ENCODE data around the gene OR2A2. TPM values are rescaled to one million over a fixed set of nuclear protein-coding genes. Genes with fewer than 3 reads are reported as not detected.
"Not testable (repeated sequence)": the region's sequence is repeated elsewhere in the genome, so short reads cannot be mapped to it uniquely, and the experiment has no call there.

Gene OR2A2
- total and polyA plus RNA-seq, 2 donors = not detected

DNA sequence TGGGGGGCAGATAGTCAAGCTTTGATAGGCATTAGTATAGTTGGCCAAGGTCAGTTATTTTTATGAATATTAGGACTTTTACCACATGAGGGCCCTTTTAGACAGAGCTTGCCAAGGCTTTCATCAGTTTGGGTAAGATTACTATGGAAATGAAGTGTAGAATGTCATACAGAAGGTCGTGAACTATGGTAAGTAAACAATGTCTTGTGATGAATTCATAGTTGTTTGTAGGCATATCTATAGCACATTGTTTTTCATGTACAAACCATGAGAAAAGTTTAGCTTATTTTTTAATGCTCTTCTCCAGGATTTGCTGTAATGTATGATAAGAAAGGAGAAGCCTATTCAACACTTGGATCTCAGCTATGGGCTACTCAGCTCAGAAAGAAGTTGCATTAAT is 4.3 kb downstream of the OR2A2 start:
- H3K4me3 ChIP-seq (ENCODE audit: low read depth, low read length) = no peak overlapping the region
- 32% methylated on average over 1 of the region's 1 CpG for WGBS
- DNase-seq (ENCODE audit: extremely low spot score) = no peak
- no peaks in the 10 kb centered on the region for H3K36me3 ChIP-seq (ENCODE audit: insufficient read depth)
- no peaks in the 10 kb centered on the region for H3K4me1 ChIP-seq (ENCODE audit: insufficient read depth)
- H3K27ac ChIP-seq (ENCODE audit: low read depth) = no peak overlapping the region

DNA sequence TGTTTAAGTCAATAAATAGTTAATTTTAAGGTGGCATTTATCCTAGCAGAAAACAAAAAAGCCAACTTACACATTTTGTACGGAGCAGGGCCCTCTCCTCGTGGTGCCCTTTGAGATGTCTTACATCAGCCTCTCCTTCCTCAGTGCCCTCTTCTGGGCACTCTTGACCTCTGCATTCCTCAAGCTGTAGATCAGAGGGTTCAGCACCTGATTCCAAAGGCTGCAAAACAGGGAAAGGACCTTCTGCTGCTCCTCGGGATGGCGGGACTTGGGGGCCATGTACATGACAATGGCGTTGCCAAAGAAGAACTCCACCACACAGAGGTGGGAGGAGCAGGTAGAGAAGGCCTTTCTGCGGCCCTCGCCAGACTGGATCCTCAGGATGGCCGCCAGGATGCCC is 9.0 kb downstream of the OR2A2 start:
- no peaks in the 10 kb centered on the region for H3K4me1 ChIP-seq (ENCODE audit: insufficient read depth)
- H3K4me3 ChIP-seq (ENCODE audit: low read depth, low read length) = no peak overlapping the region
- DNase-seq (ENCODE audit: extremely low spot score) = no peak
- 79% methylated on average over 8 of the region's 8 CpGs for WGBS
- H3K27ac ChIP-seq (ENCODE audit: low read depth) = no peak overlapping the region
- no peaks in the 10 kb centered on the region for H3K36me3 ChIP-seq (ENCODE audit: insufficient read depth)

DNA sequence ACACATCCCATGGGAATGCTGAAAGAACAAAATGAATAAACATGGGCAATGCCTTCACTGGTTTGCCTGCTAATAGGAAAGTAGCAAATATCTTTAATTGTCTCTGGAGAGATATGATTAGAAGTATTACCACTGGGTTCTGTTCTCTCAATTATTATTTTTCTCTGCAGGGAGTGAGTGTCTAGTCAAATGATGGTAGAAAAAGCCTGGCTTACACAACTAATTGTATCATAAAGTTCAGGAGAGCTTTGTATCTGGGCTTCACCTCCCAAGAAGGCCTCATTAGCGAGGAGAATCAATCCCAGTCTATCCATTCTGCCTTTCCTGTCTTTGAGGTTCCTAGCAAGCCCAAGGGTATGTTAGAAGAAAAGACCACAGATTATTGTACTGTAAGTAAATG is 13.5 kb downstream of the OR2A2 start, which contains the start of gene OR2A14:
TSS of gene OR2A14 (plus strand) at position 301 of the 400 bp plus-strand sequence. CDS start 5,937 bp downstream, outside the sequence.
- Histone ChIP-seq H3K4me1 (ENCODE audit: insufficient read depth) (no peaks in the 10 kb centered on the region), H3K36me3 (ENCODE audit: insufficient read depth) (no peaks in the 10 kb centered on the region), H3K27ac (ENCODE audit: low read depth) (no peak within 1 kb of the TSS), H3K4me3 (ENCODE audit: low read depth, low read length) (no peak within 1 kb of the TSS)
- no peak for DNase-seq (ENCODE audit: extremely low spot score)
- WGBS = 84% methylated on average over 1 of the region's 1 CpG

DNA sequence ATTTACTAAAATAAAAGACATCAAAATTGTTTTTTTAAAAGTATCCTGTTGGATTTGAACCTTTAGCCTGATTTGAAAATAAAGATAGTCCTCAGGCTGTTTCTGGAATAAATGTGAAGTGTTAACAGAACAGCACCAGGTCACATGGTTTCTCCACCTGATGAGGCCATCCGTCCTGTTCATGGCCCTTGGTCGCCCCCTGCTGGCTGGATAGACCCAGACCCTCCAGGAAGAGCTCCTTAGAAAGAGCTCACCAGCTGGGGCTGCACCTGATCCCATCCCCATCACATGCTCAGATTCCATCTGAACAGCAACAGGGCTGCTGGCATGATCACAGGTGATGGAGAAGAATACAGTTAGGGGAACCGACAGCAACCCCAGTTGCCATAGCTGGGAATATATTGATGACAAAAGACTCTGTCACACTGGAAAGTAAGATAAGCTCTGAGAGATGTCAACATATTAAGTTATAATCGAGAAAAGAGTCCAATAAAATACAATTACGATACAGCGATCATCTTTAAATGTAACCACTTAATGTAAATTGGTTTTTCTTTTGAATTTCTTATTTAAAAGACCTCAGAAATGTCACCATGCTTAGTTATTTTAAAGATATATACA is 18.4 kb downstream of the OR2A2 start:
- DNase-seq (ENCODE audit: extremely low spot score) = no peak
- H3K36me3 ChIP-seq (ENCODE audit: insufficient read depth) = no peaks in the 10 kb centered on the region
- H3K4me1 ChIP-seq (ENCODE audit: insufficient read depth) = no peaks in the 10 kb centered on the region
- no peak overlapping the region for H3K4me3 ChIP-seq (ENCODE audit: low read depth, low read length)
- H3K27ac ChIP-seq (ENCODE audit: low read depth) = no peak overlapping the region
- 39% methylated on average over 6 of the region's 6 CpGs for WGBS

DNA sequence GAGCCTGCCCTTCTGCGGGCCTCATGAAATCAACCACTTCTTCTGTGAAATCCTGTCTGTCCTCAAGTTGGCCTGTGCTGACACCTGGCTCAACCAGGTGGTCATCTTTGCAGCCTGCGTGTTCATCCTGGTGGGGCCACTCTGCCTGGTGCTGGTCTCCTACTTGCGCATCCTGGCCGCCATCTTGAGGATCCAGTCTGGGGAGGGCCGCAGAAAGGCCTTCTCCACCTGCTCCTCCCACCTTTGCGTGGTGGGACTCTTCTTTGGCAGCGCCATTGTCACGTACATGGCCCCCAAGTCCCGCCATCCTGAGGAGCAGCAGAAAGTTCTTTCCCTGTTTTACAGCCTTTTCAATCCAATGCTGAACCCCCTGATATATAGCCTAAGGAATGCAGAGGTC is 20.2 kb downstream of the OR2A2 start:
- WGBS = 93% methylated on average over 9 of the region's 9 CpGs
- H3K4me1 ChIP-seq (ENCODE audit: insufficient read depth); H3K27ac ChIP-seq (ENCODE audit: low read depth); DNase-seq (ENCODE audit: extremely low spot score); H3K4me3 ChIP-seq (ENCODE audit: low read depth, low read length); H3K36me3 ChIP-seq (ENCODE audit: insufficient read depth): not testable (repeated sequence)

DNA sequence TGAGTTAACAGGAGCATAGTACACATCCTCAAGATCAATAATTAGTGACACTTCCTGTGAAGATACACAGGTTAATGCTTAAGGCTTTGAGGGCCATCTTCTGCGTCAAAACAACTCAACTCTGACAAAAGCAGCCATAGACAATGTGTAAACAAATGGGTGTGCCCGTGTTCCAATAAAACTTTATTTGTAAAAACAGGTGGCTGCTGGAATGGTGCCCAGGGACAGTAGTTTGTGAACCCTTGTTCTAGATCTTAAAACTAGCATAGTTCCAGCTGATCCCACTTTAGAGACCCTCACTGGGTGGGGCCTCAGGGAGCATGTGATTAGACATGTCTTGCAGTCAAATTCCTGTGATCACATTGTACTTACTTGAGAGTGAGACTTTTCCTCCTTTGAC is 21.3 kb downstream of the OR2A2 start:
- H3K36me3 ChIP-seq (ENCODE audit: insufficient read depth) = no peaks in the 10 kb centered on the region
- WGBS = 74% methylated on average over 2 of the region's 2 CpGs
- DNase-seq (ENCODE audit: extremely low spot score) = no peak
- no peak overlapping the region for H3K4me3 ChIP-seq (ENCODE audit: low read depth, low read length)
- H3K4me1 ChIP-seq (ENCODE audit: insufficient read depth) = no peaks in the 10 kb centered on the region
- H3K27ac ChIP-seq (ENCODE audit: low read depth) = no peak overlapping the region

DNA sequence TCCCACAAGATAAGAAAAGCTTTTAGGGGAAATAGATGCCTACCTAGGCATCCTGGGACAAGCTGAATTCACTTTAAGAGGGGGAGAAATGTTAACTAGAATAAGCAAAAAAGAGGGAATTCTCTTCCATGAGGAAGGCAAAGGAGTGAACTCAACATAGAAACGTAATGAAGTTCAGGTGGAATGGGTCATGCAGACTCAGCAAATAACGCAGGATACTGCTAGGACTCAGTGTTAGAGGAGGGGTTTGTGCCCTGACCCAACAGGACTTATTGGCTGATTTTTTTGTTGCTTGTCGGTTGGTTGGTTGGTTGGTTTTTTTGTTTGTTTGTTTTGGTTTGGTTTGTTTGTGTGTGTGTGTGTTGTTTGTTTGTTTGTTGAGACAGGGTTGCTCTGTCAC is 22.9 kb downstream of the OR2A2 start:
- Histone ChIP-seq H3K4me1 (ENCODE audit: insufficient read depth) (no peaks in the 10 kb centered on the region), H3K4me3 (ENCODE audit: low read depth, low read length) (no peak overlapping the region), H3K36me3 (ENCODE audit: insufficient read depth) (no peaks in the 10 kb centered on the region), H3K27ac (ENCODE audit: low read depth) (no peak overlapping the region)
- DNase-seq (ENCODE audit: extremely low spot score) = no peak
- WGBS = 79% methylated on average over 3 of the region's 3 CpGs

DNA sequence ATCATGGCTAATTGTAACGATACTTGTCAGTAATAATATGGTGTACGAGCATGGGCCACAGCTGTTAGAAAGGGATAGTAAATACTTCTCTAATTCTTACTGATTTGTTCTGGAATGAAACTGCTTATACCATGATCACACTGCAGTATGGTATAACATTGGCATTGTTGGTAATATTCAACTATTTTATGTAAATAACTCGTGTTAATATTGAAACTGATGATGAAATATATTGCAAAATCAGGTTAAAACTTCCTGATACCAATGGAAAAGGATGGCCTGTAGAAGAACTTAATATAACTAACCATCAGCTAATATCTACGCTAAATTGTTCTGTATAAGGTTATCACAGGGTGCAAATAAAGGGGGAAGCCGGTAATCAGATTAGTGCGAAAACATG is 23.9 kb downstream of the OR2A2 start:
- Histone ChIP-seq H3K4me3 (ENCODE audit: low read depth, low read length) (no peak overlapping the region), H3K4me1 (ENCODE audit: insufficient read depth) (no peaks in the 10 kb centered on the region), H3K27ac (ENCODE audit: low read depth) (no peak overlapping the region), H3K36me3 (ENCODE audit: insufficient read depth) (no peaks in the 10 kb centered on the region)
- no peak for DNase-seq (ENCODE audit: extremely low spot score)
- WGBS = 86% methylated on average over 6 of the region's 6 CpGs

DNA sequence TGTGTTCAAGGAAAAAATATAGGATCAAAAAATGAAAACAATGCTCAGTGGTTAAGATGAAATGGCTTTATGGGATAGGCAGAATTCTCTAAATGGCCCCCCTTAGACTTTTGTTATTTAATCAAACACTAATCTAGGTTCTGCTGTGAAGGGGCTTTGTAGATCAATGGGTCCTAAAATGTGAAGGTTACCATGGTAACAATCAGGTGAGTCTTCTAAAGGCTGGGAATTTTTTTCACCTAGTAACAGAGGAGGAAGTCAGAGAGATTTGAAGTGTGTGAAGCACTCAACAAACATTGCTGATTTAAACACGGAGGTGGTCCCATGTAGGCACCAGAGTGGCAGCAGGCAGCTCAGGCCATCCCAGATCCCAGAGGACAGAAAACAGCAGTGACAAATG is 24.7 kb downstream of the OR2A2 start:
- Histone ChIP-seq H3K4me1 (ENCODE audit: insufficient read depth) (no peaks in the 10 kb centered on the region), H3K4me3 (ENCODE audit: low read depth, low read length) (no peak overlapping the region), H3K36me3 (ENCODE audit: insufficient read depth) (no peaks in the 10 kb centered on the region), H3K27ac (ENCODE audit: low read depth) (no peak overlapping the region)
- no peak for DNase-seq (ENCODE audit: extremely low spot score)
- 84% methylated on average over 1 of the region's 1 CpG for WGBS

DNA sequence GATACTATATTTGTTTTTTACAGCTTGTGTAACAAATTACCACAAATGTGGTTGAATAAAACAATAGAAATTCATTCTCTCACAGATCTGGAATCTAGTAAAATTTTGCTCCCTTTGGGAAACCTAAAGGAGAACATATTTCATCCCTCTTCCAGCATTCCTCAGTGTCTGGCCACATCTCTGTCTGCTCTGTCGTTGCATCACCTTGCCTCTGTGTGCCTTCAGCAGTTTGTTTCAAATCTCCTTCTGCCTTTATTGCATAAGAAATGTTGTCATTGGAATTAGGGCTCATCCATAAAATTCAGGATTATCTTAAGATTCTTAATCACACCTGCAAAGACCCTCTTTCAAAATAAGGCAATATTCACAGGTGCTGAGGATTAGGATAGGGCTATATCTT is 28.1 kb downstream of the OR2A2 start:
- Histone ChIP-seq H3K4me3 (ENCODE audit: low read depth, low read length) (no peak overlapping the region), H3K4me1 (ENCODE audit: insufficient read depth) (no peaks in the 10 kb centered on the region), H3K27ac (ENCODE audit: low read depth) (no peak overlapping the region), H3K36me3 (ENCODE audit: insufficient read depth) (no peaks in the 10 kb centered on the region)
- 55% methylated on average over 1 of the region's 1 CpG for WGBS
- DNase-seq (ENCODE audit: extremely low spot score) = no peak

DNA sequence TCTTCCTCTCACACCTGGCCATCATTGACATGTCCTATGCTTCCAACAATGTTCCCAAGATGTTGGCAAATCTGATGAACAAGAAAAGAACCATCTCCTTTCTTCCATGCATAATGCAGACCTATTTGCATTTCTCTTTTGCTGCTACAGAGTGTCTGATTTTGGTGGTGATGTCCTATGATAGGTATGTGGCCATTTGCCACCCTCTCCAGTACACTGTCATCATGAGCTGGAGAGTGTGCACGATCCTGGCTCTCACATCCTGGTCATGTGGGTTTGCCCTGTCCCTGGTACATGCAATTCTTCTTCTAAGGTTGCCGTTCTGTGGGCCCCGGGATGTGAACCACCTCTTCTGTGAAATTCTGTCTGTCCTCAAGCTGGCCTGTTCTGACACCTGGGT is 32.8 kb downstream of the OR2A2 start:
- no peak for DNase-seq (ENCODE audit: extremely low spot score)
- 86% methylated on average over 3 of the region's 3 CpGs for WGBS
- no peaks in the 10 kb centered on the region for H3K4me1 ChIP-seq (ENCODE audit: insufficient read depth)
- no peak overlapping the region for H3K27ac ChIP-seq (ENCODE audit: low read depth)
- H3K4me3 ChIP-seq (ENCODE audit: low read depth, low read length) = no peak overlapping the region
- no peaks in the 10 kb centered on the region for H3K36me3 ChIP-seq (ENCODE audit: insufficient read depth)

DNA sequence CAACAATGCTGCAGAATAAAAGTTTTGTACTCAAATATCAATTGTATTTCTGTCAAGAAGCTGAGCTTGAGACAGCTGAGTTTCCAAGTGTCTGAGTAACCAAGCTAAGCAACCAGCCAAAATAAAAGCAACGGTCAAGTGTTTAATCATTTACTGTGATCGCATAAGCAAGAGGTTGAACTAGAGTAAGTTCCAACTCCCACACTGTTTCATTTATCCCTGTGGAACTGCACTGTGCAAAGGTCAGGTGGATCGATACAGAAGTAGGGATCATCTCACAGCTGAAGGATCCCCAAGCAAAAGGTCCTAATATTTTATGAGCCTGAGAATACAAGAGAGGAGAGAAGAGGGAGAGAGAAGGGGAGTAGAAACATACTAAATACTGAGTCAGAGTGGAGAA is 35.0 kb downstream of the OR2A2 start:
- H3K27ac ChIP-seq (ENCODE audit: low read depth) = no peak overlapping the region
- H3K4me1 ChIP-seq (ENCODE audit: insufficient read depth) = no peaks in the 10 kb centered on the region
- H3K4me3 ChIP-seq (ENCODE audit: low read depth, low read length) = no peak overlapping the region
- WGBS = 93% methylated on average over 3 of the region's 3 CpGs
- no peaks in the 10 kb centered on the region for H3K36me3 ChIP-seq (ENCODE audit: insufficient read depth)
- DNase-seq (ENCODE audit: extremely low spot score) = no peak

DNA sequence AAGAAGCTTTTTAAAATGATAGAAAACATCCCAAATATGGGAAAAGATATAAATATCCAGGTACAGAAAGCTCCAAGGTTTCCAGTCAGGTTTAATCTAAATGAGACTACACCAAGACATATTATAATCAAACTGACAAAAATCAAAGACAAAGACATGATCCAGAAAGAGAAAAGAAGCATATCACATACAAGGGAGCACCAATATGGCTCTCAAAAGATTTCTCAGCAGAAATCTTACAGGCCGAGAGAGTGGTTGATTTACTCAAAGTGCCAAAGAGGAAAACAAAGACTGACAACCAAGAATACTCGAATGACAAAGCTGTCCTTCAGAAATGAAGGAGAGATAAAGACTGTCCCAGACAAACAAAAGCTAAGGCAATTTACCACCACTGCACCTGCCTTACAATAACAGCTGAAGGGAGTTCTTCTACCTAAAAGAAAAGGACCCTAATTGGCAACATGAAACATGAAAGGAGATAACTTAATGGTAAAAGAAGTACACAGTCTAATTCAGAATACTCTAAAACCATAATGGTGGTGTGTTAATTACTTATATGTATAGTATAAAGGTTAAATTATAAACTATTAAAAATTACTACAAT is 38.9 kb downstream of the OR2A2 start:
- H3K4me1 ChIP-seq (ENCODE audit: insufficient read depth) = no peaks in the 10 kb centered on the region
- DNase-seq (ENCODE audit: extremely low spot score) = no peak
- H3K36me3 ChIP-seq (ENCODE audit: insufficient read depth) = no peaks in the 10 kb centered on the region
- H3K4me3 ChIP-seq (ENCODE audit: low read depth, low read length) = no peak overlapping the region
- no peak overlapping the region for H3K27ac ChIP-seq (ENCODE audit: low read depth)
- WGBS = 85% methylated on average over 2 of the region's 2 CpGs

DNA sequence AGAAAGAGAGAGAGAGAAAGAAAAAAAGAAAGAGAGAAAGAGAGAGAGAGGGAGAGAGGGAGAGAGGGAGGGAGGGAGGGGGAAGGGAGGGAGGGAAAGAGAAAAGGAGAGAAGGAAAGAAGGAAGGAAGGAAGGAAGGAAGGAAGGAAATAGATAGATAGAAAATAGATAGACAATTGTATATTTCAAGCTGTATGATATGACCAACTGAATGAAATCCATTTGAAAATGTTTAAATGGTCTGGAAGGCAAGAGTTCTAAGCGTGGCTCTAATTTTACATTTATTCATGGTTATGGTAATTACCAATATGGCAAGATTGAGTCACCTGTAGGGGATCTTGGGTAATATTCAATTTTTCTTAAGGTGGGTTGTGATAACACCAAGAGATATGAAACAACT is 49.5 kb downstream of the OR2A2 start:
- WGBS = 93% methylated on average over 1 of the region's 1 CpG
- H3K4me3 ChIP-seq (ENCODE audit: low read depth, low read length) = no peak overlapping the region
- no peaks in the 10 kb centered on the region for H3K36me3 ChIP-seq (ENCODE audit: insufficient read depth)
- no peak overlapping the region for H3K27ac ChIP-seq (ENCODE audit: low read depth)
- no peaks in the 10 kb centered on the region for H3K4me1 ChIP-seq (ENCODE audit: insufficient read depth)
- DNase-seq (ENCODE audit: extremely low spot score) = no peak

All from urinary bladder (tissue), 4 donors.